Effector memory CD8-positive, alpha-beta T cell (primary cell): ENCODE measurements around the gene TPCN2.

Experiments used
- ATAC-seq: fragments of 150-1000 bp; cut with Tn5 transposase; replicated peaks from 2 replicates; pipeline ENCODE4 v1.10.0; 2021; ENCODE audit warnings: mild to moderate bottlenecking, moderate library complexity
- DNase-seq, 3 experiments: peaks; one replicate each; pipeline ENCODE4 v3.0.0; 2021
- H3K27ac Mint-ChIP-seq, 2 donors: one replicate each; pipeline ENCODE4 v1.8.0; 2022; ENCODE audit warnings: mild to moderate bottlenecking in 2 of 2, mixed read lengths in 2 of 2, moderate library complexity in 2 of 2
- H3K27me3 Mint-ChIP-seq, 2 donors: one replicate each; pipeline ENCODE4 v1.8.0; 2022; ENCODE audit warnings: mixed read lengths in 2 of 2
- H3K36me3 Mint-ChIP-seq: one replicate; pipeline ENCODE4 v1.8.0; 2022; ENCODE audit warnings: mild to moderate bottlenecking, moderate library complexity, mixed read lengths; ENCODE audit not compliant: insufficient read depth
- H3K4me1 Mint-ChIP-seq, 2 donors: one replicate each; pipeline ENCODE4 v1.8.0; 2022; ENCODE audit warnings: low read depth in 2 of 2, mixed read lengths in 2 of 2
- H3K4me3 Mint-ChIP-seq, 2 donors: one replicate each; pipeline ENCODE4 v1.8.0; 2022; ENCODE audit warnings: mild to moderate bottlenecking in 2 of 2, mixed read lengths in 2 of 2, moderate library complexity in 2 of 2
- H3K9me3 Mint-ChIP-seq, 2 donors: one replicate each; pipeline ENCODE4 v1.8.0; 2022; ENCODE audit warnings: mixed read lengths in 2 of 2

The TPCN2 gene

GRCh38 chr11:69005183-69005630 lies 43.5 kb upstream of the TPCN2 start:
- Mint-ChIP-seq H3K27me3 (peaks cover 25 to 58% of the 10 kb centered on the region in 2 donors), H3K4me3 (no peak overlapping the region)
- DNase-seq = no peak

GRCh38 chr11:69005631-69006368 lies 42.9 kb upstream of the TPCN2 start:
- H3K4me3 Mint-ChIP-seq = no peak overlapping the region
- H3K36me3 Mint-ChIP-seq = no peaks in the 10 kb centered on the region

More at GRCh38 chr11:69005183-69005630, 43.5 kb upstream of the TPCN2 start:
- H3K9me3 Mint-ChIP-seq = no peaks in the 10 kb centered on the region
- no peaks in the 10 kb centered on the region for H3K36me3 Mint-ChIP-seq
- no peaks in the 10 kb centered on the region for H3K4me1 Mint-ChIP-seq
- H3K27ac Mint-ChIP-seq = no peak overlapping the region
- ATAC-seq = no peak

DNA sequence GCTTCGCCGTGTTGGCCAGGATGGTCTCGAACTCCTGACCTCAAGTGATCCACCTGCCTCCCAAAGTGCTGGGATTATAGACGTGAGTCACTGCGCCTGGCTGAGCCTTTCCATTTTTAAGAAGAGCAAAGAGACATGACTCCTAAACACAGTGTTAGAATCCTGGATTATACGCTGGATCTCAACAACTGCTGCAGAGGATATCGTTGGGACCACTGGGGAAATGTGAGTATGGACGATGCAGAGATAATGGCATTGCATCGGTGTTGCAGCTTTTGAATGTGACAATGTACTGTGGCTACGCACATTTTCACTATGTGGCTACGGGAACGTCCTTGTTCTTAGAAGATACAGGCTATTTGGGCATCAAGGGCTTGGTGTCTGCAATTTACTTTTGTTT lies 41.9 kb upstream of the TPCN2 start:
- Mint-ChIP-seq H3K4me3 (no peak overlapping the region), H3K9me3 (no peaks in the 10 kb centered on the region), H3K36me3 (no peaks in the 10 kb centered on the region), H3K27ac (no peak overlapping the region), H3K27me3 (peaks cover 30 to 71% of the 10 kb centered on the region in 2 donors), H3K4me1 (peaks cover 0 to 4% of the 10 kb centered on the region in 2 donors)
- DNase-seq (no peak), ATAC-seq (no peak)

More at GRCh38 chr11:69005631-69006368, 42.9 kb upstream of the TPCN2 start:
- DNase-seq = no peak
- Mint-ChIP-seq H3K9me3 (no peaks in the 10 kb centered on the region), H3K4me1 (no peaks in the 10 kb centered on the region), H3K27me3 (peaks cover 25 to 63% of the 10 kb centered on the region in 2 donors), H3K27ac (no peak overlapping the region)
- ATAC-seq = no peak

- no peak for ATAC-seq
- no peaks in the 10 kb centered on the region for H3K9me3 Mint-ChIP-seq
- no peak overlapping the region for H3K27ac Mint-ChIP-seq
Measured at GRCh38 chr11:69007975-69008381, 40.8 kb upstream of the TPCN2 start.

GRCh38 chr11:69008737-69009440 lies 39.8 kb upstream of the TPCN2 start:
- ATAC-seq = no peak
- H3K36me3 Mint-ChIP-seq = no peaks in the 10 kb centered on the region
- H3K9me3 Mint-ChIP-seq = no peaks in the 10 kb centered on the region
- H3K27ac Mint-ChIP-seq = no peak overlapping the region
- no peak for DNase-seq
- H3K27me3 Mint-ChIP-seq = peaks cover 25 to 69% of the 10 kb centered on the region in 2 donors
- H3K4me3 Mint-ChIP-seq = no peak overlapping the region
- peaks cover 0 to 5% of the 10 kb centered on the region in 2 donors for H3K4me1 Mint-ChIP-seq

More at GRCh38 chr11:69007975-69008381, 40.8 kb upstream of the TPCN2 start:
- peaks cover 31 to 71% of the 10 kb centered on the region in 2 donors for H3K27me3 Mint-ChIP-seq
- no peaks in the 10 kb centered on the region for H3K36me3 Mint-ChIP-seq
- no peak for DNase-seq
- no peak overlapping the region for H3K4me3 Mint-ChIP-seq
- H3K4me1 Mint-ChIP-seq = peaks cover 0 to 5% of the 10 kb centered on the region in 2 donors

- Mint-ChIP-seq H3K27ac (no peak overlapping the region), H3K4me1 (peaks cover 0 to 5% of the 10 kb centered on the region in 2 donors), H3K9me3 (no peaks in the 10 kb centered on the region), H3K36me3 (no peaks in the 10 kb centered on the region), H3K27me3 (peaks cover 23 to 69% of the 10 kb centered on the region in 2 donors), H3K4me3 (no peak overlapping the region)
- no peak for DNase-seq
- no peak for ATAC-seq
Measured at GRCh38 chr11:69009441-69010211, 39.1 kb upstream of the TPCN2 start.

DNA sequence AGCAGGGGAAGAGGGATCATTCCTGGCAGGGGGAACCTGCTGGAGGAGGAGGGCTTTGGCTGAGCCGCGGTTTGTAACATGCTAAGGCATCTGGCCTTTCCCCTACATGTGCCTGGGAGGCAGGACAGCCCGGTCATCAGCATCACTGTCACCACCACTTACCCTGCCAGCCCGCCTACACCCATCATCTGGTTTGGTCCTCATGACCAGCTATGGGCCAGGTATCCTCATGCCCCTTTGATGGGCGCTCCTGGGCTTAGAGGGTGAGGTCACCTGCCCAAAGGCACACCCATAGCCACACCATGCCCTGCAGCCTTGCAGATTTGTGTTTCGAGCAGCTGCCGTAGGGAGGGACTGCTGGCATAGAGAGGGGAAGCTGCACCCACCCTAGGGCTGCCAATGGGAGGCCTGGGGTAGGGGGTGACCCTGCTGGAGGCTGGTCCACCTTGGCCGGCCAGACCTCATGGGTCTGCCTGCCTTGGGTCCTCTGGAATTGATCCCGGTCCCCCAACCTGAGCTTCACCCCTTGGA lies 38.3 kb upstream of the TPCN2 start:
- Mint-ChIP-seq H3K9me3 (no peaks in the 10 kb centered on the region), H3K4me1 (peaks cover 0 to 5% of the 10 kb centered on the region in 2 donors), H3K27me3 (peaks cover 18 to 69% of the 10 kb centered on the region in 2 donors), H3K4me3 (no peak overlapping the region), H3K27ac (no peak overlapping the region), H3K36me3 (no peaks in the 10 kb centered on the region)
- no peak for ATAC-seq
- no peak for DNase-seq

DNA sequence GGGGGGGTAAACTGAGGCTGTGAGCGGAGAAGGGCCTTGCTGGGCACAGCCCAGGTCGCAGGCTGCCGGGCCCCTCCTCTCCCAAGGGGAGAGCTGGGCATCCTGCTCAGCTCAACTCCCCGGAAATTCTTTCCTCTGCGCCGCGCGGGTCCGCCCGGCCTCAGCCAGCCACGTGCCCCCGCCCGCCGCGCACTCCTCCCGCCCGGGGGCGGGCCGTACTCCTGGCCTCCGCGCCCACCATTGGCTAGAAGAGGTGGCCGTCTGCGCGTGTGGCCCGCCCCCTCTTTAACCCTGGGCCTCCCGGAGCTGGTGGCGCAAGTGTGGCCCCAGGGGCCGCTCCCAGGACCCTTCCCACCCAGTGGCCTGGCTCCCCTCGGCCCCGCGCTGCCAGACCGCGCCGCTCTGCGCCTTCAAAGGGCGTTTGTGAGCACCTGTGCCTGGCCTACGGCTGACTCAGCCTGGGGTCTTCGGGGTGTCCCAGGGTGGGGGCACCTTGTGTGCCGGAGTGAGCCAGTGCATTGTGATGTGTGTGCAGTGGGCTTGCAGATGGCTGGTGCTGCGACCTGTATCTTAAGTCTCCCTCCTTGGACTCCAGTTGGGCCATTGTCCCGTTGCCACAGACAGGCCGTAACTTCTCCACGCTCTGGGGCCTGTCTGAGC lies 37.6 kb upstream of the TPCN2 start:
- Mint-ChIP-seq H3K36me3 (no peaks in the 10 kb centered on the region), H3K4me3 (peak overlapping the region in 1 of 2 donors; percentile 19), H3K27ac (no peak overlapping the region), H3K9me3 (no peaks in the 10 kb centered on the region), H3K27me3 (peaks cover 16 to 69% of the 10 kb centered on the region in 2 donors), H3K4me1 (peaks cover 0 to 5% of the 10 kb centered on the region in 2 donors)
- DNase-seq = no peak
- peak; percentile 35 for ATAC-seq

DNA sequence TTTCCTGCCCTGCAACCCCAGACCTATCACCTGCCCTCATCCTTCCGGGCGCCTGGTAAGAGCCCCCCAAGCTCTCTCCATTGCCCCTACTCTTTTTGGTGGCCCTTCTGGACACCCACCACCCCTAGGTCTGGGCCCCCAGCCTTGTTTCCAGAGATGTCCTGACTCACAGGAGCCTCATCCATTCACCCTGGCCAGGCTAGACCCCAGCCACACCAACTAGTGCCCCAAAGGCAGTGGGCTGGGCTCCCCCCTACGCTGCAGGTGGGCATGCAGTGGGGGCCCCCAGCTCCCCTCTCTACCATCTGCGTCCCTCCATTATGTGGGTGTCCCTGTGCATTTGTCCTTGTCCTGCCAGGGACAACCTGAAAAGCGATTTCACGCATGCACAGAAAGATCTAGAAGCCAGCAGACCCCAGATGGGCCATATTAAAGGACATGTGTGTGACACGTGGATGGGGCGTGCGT lies 37.1 kb upstream of the TPCN2 start:
- peak overlapping the region in 1 of 2 donors; percentile 19 for H3K4me3 Mint-ChIP-seq
- peaks cover 0 to 5% of the 10 kb centered on the region in 2 donors for H3K4me1 Mint-ChIP-seq
- DNase-seq (no peak), ATAC-seq (no peak)
- H3K27ac Mint-ChIP-seq = no peak overlapping the region
- H3K36me3 Mint-ChIP-seq = no peaks in the 10 kb centered on the region
- H3K27me3 Mint-ChIP-seq = peaks cover 16 to 75% of the 10 kb centered on the region in 2 donors
- H3K9me3 Mint-ChIP-seq = no peaks in the 10 kb centered on the region

- H3K4me3 Mint-ChIP-seq = no peak overlapping the region
- peaks cover 16 to 76% of the 10 kb centered on the region in 2 donors for H3K27me3 Mint-ChIP-seq
- H3K36me3 Mint-ChIP-seq = no peaks in the 10 kb centered on the region
- DNase-seq = no peak
- H3K4me1 Mint-ChIP-seq = peaks cover 0 to 5% of the 10 kb centered on the region in 2 donors
- no peak for ATAC-seq
- H3K27ac Mint-ChIP-seq = no peak overlapping the region
- no peaks in the 10 kb centered on the region for H3K9me3 Mint-ChIP-seq
Measured at GRCh38 chr11:69012092-69013008, 36.4 kb upstream of the TPCN2 start.

DNA sequence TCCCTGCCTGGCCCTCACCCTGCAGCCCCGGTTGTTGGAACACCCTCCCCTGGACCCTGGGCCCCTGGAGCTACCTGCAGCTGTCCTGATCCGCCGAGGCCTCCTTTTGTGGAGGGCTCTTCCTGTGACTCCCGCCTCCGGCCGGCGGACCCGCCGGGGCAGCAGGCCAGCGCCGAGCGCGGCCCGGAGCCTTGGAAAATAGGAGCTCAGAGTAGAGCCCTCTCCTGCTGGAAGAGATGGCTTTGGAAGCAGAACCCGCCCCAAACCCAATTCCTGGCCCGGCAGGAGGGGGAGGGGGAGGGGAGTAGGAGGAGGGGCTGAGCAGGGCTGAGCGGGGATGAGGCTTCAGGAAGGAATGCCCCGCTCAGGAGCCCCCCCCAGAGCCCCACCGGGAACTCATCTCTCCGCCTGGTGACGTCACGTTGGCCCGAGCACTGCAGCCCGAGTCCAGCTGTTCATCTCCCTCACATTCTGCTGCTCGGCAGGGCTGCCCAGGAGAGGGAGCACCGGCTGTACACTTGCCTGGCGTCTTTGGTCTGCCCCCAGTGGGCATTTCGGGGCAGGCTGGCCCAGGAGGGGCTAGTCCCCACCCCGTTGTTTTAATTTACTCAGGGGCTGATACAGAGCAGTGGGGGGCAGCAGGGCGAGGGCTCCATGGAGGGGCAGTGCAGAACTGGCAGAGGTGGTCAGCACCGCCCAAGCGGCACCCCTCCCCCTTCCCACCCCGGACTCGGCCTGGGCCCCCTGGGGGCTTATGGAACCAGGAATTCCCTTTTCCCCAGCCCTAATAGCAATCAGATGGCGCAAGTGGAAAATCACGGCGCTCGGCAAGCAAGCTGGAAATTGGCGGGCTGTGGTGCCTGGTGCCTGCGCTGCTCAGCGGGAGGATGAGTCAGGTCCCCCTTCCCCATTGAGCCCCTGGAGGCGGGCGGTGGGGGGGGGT lies 35.5 kb upstream of the TPCN2 start, which contains the start of gene MRGPRF:
Gene MRGPRF, minus strand, starts transcription at position 238 of the 943 bp plus-strand sequence. CDS start 3,345 bp downstream, outside the sequence.
- Mint-ChIP-seq H3K36me3 (no peaks in the 10 kb centered on the region), H3K27me3 (peaks cover 16 to 77% of the 10 kb centered on the region in 2 donors), H3K9me3 (no peaks in the 10 kb centered on the region), H3K4me1 (peaks cover 0 to 5% of the 10 kb centered on the region in 2 donors), H3K4me3 (no peak within 1 kb of the TSS), H3K27ac (no peak within 1 kb of the TSS)
- DNase-seq (no peak), ATAC-seq (no peak)
